Esophagus squamous epithelium (tissue), 4 donors: Measurements from ENCODE around the gene TSC22D1.

Experiments used
- CTCF ChIP-seq, 6 experiments: fragments of 450-650 bp in 4 of 6; fragments of 200-600 bp in 2 of 6; sonication (generic) in 2 of 6; IDR thresholded peaks; one replicate each; pipeline ENCODE4 v1.5.1; 2016 to 2019; ENCODE audit warnings: antibody characterized with exemption in 6 of 6, mild to moderate bottlenecking in 4 of 6, moderate library complexity in 4 of 6
- POLR2A ChIP-seq, 4 donors: fragments of 450-650 bp; IDR thresholded peaks; one replicate each; pipeline ENCODE4 v1.6.1; 2017; ENCODE audit warnings: antibody characterized with exemption in 4 of 4, mild to moderate bottlenecking in 4 of 4, moderate library complexity in 3 of 4

- no peak for TF ChIP-seq CTCF (IDR thresholded peaks at IDR 0.05)
- TF ChIP-seq POLR2A (IDR thresholded peaks at IDR 0.05) = no peak
Measured at GRCh38 chr13:44455769-44456168, 120.4 kb downstream of the TSC22D1 start.
